H9 (cell line): ENCODE measurements around the gene PLXNA2. TPM values are rescaled to one million over a fixed set of nuclear protein-coding genes. Genes with fewer than 3 reads are reported as not detected.

ENCODE experiments used
- DNase-seq: peaks from one replicate; pipeline ENCODE4 v3.0.0-alpha.2; 2017
- H2AFZ ChIP-seq: one replicate; pipeline ENCODE4 v1.6.1; 2013; ENCODE audit warnings: mild to moderate bottlenecking, low read length, control low read depth, moderate library complexity
- H2AK5ac ChIP-seq: 2 replicates; pipeline ENCODE4 v1.6.1; 2013; ENCODE audit warnings: low read length, control low read depth, mixed read lengths; ENCODE audit not compliant: insufficient read length
- H2BK120ac ChIP-seq: one replicate; pipeline ENCODE4 v1.6.1; 2013; ENCODE audit warnings: low read depth, mild to moderate bottlenecking, low read length, control low read depth, inconsistent platforms; ENCODE audit not compliant: poor library complexity, severe bottlenecking
- H2BK12ac ChIP-seq: 2 replicates; pipeline ENCODE4 v1.6.1; 2013; ENCODE audit warnings: low read length, control low read depth, mixed read lengths, low read depth; ENCODE audit not compliant: insufficient read length
- H2BK15ac ChIP-seq: 2 replicates; pipeline ENCODE4 v1.6.1; 2013; ENCODE audit warnings: low read depth, low read length, control low read depth
- H2BK20ac ChIP-seq: one replicate; pipeline ENCODE4 v1.6.1; 2013; ENCODE audit warnings: low read depth, mild to moderate bottlenecking, low read length, control low read depth, inconsistent platforms; ENCODE audit not compliant: poor library complexity, severe bottlenecking
- H2BK5ac ChIP-seq: 2 replicates; pipeline ENCODE4 v1.6.1; 2013; ENCODE audit warnings: low read length, control low read depth, mixed read lengths; ENCODE audit not compliant: insufficient read length
- H3K14ac ChIP-seq: 2 replicates; pipeline ENCODE4 v1.6.1; 2013; ENCODE audit warnings: low read length, control low read depth; ENCODE audit not compliant: insufficient read depth
- H3K18ac ChIP-seq: 2 replicates; pipeline ENCODE4 v1.6.1; 2013; ENCODE audit warnings: low read depth, mild to moderate bottlenecking, mixed read lengths, low read length, control low read depth; ENCODE audit not compliant: insufficient read length
- H3K23ac ChIP-seq: 2 replicates; pipeline ENCODE4 v1.6.1; 2013; ENCODE audit warnings: low read length, control low read depth, mixed read lengths, low read depth; ENCODE audit not compliant: insufficient read length
- H3K23me2 ChIP-seq: 2 replicates; pipeline ENCODE4 v1.6.1; 2013; ENCODE audit warnings: low read depth, mild to moderate bottlenecking, mixed read lengths, low read length, control low read depth; ENCODE audit not compliant: insufficient read length, poor library complexity, severe bottlenecking
- H3K27ac ChIP-seq: 2 replicates; pipeline ENCODE4 v1.5.1; 2013; ENCODE audit warnings: low read length, control low read depth, mixed read lengths, low read depth; ENCODE audit not compliant: insufficient read length
- H3K27me3 ChIP-seq: 2 replicates; pipeline ENCODE4 v1.6.1; 2013; ENCODE audit warnings: low read length, control low read depth, inconsistent platforms; ENCODE audit not compliant: insufficient read depth
- H3K4ac ChIP-seq: 2 replicates; pipeline ENCODE4 v1.6.1; 2013; ENCODE audit warnings: low read depth, mild to moderate bottlenecking, control low read depth, inconsistent platforms, low read length, moderate library complexity
- H3K4me1 ChIP-seq: 2 replicates; pipeline ENCODE4 v1.6.1; 2013; ENCODE audit warnings: low read length, control low read depth, inconsistent platforms; ENCODE audit not compliant: insufficient read depth
- H3K4me2 ChIP-seq: 2 replicates; pipeline ENCODE4 v1.6.1; 2013; ENCODE audit warnings: low read length, control low read depth, mixed read lengths; ENCODE audit not compliant: insufficient read length, insufficient read depth
- H3K56ac ChIP-seq: 2 replicates; pipeline ENCODE4 v1.6.1; 2013; ENCODE audit warnings: low read depth, mild to moderate bottlenecking, mixed read lengths, low read length, control low read depth; ENCODE audit not compliant: insufficient read length
- H3K79me1 ChIP-seq: 2 replicates; pipeline ENCODE4 v1.6.1; 2013; ENCODE audit warnings: low read depth, mild to moderate bottlenecking, moderate library complexity, low read length, control low read depth, inconsistent platforms; ENCODE audit not compliant: insufficient read depth, poor library complexity, severe bottlenecking
- H3K79me2 ChIP-seq: 2 replicates; pipeline ENCODE4 v1.6.1; 2013; ENCODE audit warnings: low read length, control low read depth, inconsistent platforms; ENCODE audit not compliant: insufficient read depth
- H3K9ac ChIP-seq: 2 replicates; pipeline ENCODE4 v1.6.1; 2013; ENCODE audit warnings: low read length, control low read depth, mixed read lengths; ENCODE audit not compliant: insufficient read length; ENCODE audit errors: extremely low read depth
- H3K9me3 ChIP-seq: one replicate; pipeline ENCODE4 v1.6.1; 2013; ENCODE audit warnings: low read depth, low read length, inconsistent platforms; ENCODE audit not compliant: control insufficient read depth
- H3T11ph ChIP-seq: one replicate; pipeline ENCODE4 v1.6.1; 2013; ENCODE audit warnings: mild to moderate bottlenecking, low read length, control low read depth, inconsistent platforms
- H4K20me1 ChIP-seq: one replicate; pipeline ENCODE4 v1.6.1; 2013; ENCODE audit not compliant: control insufficient read depth, insufficient read length, insufficient read depth
- H4K5ac ChIP-seq: 2 replicates; pipeline ENCODE4 v1.6.1; 2013; ENCODE audit warnings: low read depth, mild to moderate bottlenecking, mixed read lengths, low read length, control low read depth; ENCODE audit not compliant: insufficient read length
- H4K8ac ChIP-seq: replicated peaks from 2 replicates; pipeline ENCODE4 v1.6.1; 2013; ENCODE audit warnings: low read length, control low read depth, mixed read lengths, low read depth; ENCODE audit not compliant: insufficient read length
- H4K91ac ChIP-seq: 2 replicates; pipeline ENCODE4 v1.6.1; 2013; ENCODE audit warnings: low read depth, mild to moderate bottlenecking, moderate library complexity, mixed read lengths, low read length, control low read depth; ENCODE audit not compliant: insufficient read length
- H3K27ac Mint-ChIP-seq, 3 experiments: 2 replicates in 2 of 3; 3 replicates in 1 of 3; pipeline ENCODE4 v1.8.0; 2020 to 2021; ENCODE audit warnings: mixed read lengths in 3 of 3, mild to moderate bottlenecking in 1 of 3, moderate library complexity in 1 of 3
- H3K27me3 Mint-ChIP-seq: 2 replicates; pipeline ENCODE4 v1.8.0; 2021; ENCODE audit warnings: low read depth, mild to moderate bottlenecking, moderate library complexity, mixed read lengths
- H3K36me3 Mint-ChIP-seq, 3 experiments: 2 replicates in 2 of 3; 3 replicates in 1 of 3; pipeline ENCODE4 v1.8.0; 2020 to 2021; ENCODE audit warnings: low read depth in 3 of 3, mixed read lengths in 3 of 3; ENCODE audit not compliant: insufficient read depth in 1 of 3
- H3K4me1 Mint-ChIP-seq, 2 experiments: 2 replicates each; pipeline ENCODE4 v1.8.0; 2020; ENCODE audit warnings: mixed read lengths in 2 of 2
- H3K4me3 Mint-ChIP-seq, 2 experiments: 2 replicates in 1 of 2; 3 replicates in 1 of 2; pipeline ENCODE4 v1.8.0; 2020 to 2021; ENCODE audit warnings: mild to moderate bottlenecking in 2 of 2, mixed read lengths in 2 of 2, moderate library complexity in 1 of 2
- H3K9me3 Mint-ChIP-seq, 2 experiments: 2 replicates in 1 of 2; 3 replicates in 1 of 2; pipeline ENCODE4 v1.8.0; 2020; ENCODE audit warnings: mild to moderate bottlenecking in 2 of 2, mixed read lengths in 2 of 2, moderate library complexity in 1 of 2
- WGBS: extraction: QIAGEN DNeasy Blood & Tissue Kit; methylation state at CpG from one replicate; pipeline ENCODE4 v1.1.7; 2013; ENCODE audit warnings: missing lambda C conversion rate, low lambda C conversion rate, mixed read lengths; ENCODE audit not compliant: insufficient read length; ENCODE audit errors: extremely low coverage; 5-methylcytosine and 5-hydroxymethylcytosine counted together
- total RNA-seq: library from RNA; stranded (reverse); gene quantifications from 2 replicates; pipeline ENCODE4 v1.2.1, GENCODE V29; 2021
- TF ChIP-seq, protein P1 (sequence below): fragments of 200-600 bp; sonication (generic); conservative IDR thresholded peaks from 3 replicates; pipeline ENCODE4 v1.8.0; 2021; ENCODE audit warnings: antibody characterized with exemption, mild to moderate bottlenecking

Gene PLXNA2
- total RNA-seq, 1 experiment from 2014 or later = 0.57 TPM

GRCh38 chr1:208182880-208183645 is 61.1 kb downstream of the PLXNA2 start:
- Mint-ChIP-seq H3K27ac (no peak overlapping the region; a peak in 1 of 7 replicates), H3K9me3 (no peaks in the 10 kb centered on the region), H3K27me3 (peaks cover 5% of the 10 kb centered on the region; the same call in 1 of the 2 replicates), H3K36me3 (no peaks in the 10 kb centered on the region), H3K4me3 (no peak overlapping the region), H3K4me1 (peaks cover 30 to 48% of the 10 kb centered on the region in 2 experiments)
- TF ChIP-seq, protein P1, sequence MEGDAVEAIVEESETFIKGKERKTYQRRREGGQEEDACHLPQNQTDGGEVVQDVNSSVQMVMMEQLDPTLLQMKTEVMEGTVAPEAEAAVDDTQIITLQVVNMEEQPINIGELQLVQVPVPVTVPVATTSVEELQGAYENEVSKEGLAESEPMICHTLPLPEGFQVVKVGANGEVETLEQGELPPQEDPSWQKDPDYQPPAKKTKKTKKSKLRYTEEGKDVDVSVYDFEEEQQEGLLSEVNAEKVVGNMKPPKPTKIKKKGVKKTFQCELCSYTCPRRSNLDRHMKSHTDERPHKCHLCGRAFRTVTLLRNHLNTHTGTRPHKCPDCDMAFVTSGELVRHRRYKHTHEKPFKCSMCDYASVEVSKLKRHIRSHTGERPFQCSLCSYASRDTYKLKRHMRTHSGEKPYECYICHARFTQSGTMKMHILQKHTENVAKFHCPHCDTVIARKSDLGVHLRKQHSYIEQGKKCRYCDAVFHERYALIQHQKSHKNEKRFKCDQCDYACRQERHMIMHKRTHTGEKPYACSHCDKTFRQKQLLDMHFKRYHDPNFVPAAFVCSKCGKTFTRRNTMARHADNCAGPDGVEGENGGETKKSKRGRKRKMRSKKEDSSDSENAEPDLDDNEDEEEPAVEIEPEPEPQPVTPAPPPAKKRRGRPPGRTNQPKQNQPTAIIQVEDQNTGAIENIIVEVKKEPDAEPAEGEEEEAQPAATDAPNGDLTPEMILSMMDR = no peak
- no peak overlapping the region for H3K56ac ChIP-seq
- H3K23me2 ChIP-seq = peaks cover 3% of the 10 kb centered on the region
- no peak overlapping the region for H3K4me2 ChIP-seq
- no peak overlapping the region for H3K9ac ChIP-seq
- H3K9me3 ChIP-seq = no peaks in the 10 kb centered on the region
- H3K27ac ChIP-seq = no peak overlapping the region
- H2BK20ac ChIP-seq = no peak overlapping the region
- 0 out of 2 replicates have a peak overlapping the region, but pooled peaks have one; percentile 46 for H3K14ac ChIP-seq
- no peak overlapping the region for H2BK5ac ChIP-seq
- no peaks in the 10 kb centered on the region for H4K20me1 ChIP-seq
- no peaks in the 10 kb centered on the region for H3K79me2 ChIP-seq
- H3K18ac ChIP-seq = no peak overlapping the region
- no peak overlapping the region for H2AFZ ChIP-seq
- no peak overlapping the region for H2BK120ac ChIP-seq
- H2BK12ac ChIP-seq = no peak overlapping the region
- H2AK5ac ChIP-seq = no peak overlapping the region
- no peak overlapping the region for H4K5ac ChIP-seq
- no peak overlapping the region for H2BK15ac ChIP-seq
- no peaks in the 10 kb centered on the region; the same call in 1 of the 2 replicates for H3K4me1 ChIP-seq
- no peaks in the 10 kb centered on the region for H3K79me1 ChIP-seq
- no peak overlapping the region for H3K23ac ChIP-seq
- no peak overlapping the region for H4K8ac ChIP-seq
- H4K91ac ChIP-seq = no peak overlapping the region
- no peak overlapping the region for H3K4ac ChIP-seq
- no CpG with 5 or more reads among the region's 10 CpGs for WGBS
- no peaks in the 10 kb centered on the region for H3K27me3 ChIP-seq
- DNase-seq = no peak
- no peak overlapping the region for H3T11ph ChIP-seq
